HG03159 (cell line): ENCODE results near the gene DNAJC4.
A peak's percentile ranks its signal among the peaks of the same experiment; 100 is the strongest.

Experiments
- ATAC-seq: cut with Tn5 transposase; IDR thresholded peaks from one replicate; pipeline ENCODE4 v1.9.1; 2021; ENCODE audit warnings: mild to moderate bottlenecking, moderate library complexity; ENCODE audit not compliant: unreplicated experiment

Gene DNAJC4

GRCh38 chr11:64269540-64270220 is 39.3 kb downstream of the DNAJC4 start:
- ATAC-seq = peak; percentile 50

DNA sequence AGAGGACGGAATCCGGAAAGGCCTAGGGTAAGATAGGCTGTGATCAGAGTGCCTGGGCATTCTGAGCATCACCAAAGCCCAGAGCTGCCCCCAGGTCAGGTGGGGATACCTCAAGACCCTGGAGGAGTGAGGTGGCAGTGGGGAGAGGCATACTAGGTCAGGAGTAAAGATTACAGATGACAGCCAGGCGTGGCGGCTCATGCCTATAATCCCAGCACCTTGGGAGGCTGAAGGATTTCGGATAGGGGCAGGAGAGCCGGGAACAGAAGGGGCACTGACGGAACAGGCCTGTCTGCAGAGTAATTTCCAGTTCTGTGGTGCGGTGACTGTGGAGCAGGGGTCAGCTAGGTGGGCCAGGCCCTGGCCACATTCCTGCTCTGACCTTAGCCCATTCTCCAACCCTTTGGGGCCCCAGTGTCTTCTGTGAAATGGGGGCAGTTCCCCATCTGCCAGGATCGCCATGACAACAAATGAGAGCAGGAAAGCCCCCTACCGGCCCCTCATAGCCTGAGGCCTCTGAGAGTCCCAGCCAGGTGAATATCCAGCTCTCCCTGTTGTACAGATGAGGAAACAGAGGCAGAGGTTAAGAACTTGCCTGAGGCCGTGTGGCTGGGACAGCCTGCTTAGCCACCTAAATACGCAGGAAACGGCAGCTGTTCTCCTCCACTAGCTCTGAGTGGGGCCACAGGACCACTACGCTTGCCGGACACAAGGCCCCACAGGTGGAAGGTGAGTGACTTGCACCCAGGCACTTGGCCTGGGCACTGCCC is 44.9 kb downstream of the DNAJC4 start:
- ATAC-seq = no peak

DNA sequence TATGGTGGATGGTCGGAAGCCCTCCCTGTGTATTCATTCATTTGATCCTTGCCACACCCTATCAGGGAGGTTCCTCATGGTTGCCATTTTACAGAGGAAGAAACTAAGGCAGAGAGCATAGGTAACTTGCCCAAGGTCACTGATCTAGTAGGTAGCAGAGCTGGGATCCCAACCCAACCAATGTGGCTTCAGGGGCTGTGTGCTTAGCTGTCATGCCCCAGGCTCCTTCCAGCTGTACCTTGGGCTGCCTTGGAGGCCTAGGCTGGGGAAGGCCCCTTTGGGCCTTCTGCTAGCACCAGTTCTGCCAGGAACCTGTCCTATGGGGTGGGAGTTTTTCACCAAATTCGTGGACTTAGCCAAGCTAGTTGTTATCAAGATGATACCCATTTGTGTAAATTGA is 45.5 kb downstream of the DNAJC4 start:
- no peak for ATAC-seq

DNA sequence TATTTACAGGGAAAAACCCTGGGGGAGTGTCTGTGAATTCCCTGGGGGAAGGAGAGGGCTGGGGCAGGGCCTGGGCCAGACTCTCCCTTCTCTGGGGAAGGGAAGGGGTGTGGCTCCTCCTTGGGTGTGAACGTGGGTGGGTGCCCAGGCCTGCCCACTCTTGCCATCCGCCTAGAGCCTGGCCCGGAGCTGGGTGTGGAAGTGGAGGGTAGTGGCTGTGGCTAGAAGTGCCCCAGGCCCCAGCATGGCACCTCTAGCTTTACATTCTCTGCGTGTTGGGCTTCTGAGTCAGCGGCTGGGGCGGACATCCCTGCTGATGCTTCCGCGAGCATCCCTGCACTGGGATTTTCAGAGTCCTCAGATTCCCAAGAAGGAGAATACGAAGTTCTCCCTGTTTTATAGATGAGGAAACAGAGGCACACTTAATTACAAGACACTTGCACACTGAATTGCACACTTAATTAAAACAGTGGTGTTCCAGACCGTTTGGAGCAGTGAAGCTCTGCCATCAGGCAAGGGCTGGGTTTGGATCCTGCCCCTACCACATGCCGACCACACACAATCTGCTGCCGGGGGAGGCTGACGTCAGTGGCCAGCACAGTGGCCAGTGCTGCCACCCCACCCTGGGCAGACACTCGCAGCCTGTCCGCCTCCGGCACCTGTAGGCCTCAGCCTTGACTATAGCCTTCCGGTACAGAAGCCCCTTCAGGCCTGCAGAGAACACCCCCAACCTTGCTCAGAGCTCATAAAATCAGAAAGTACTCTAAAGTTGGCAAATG is 46.5 kb downstream of the DNAJC4 start:
- ATAC-seq = no peak

DNA sequence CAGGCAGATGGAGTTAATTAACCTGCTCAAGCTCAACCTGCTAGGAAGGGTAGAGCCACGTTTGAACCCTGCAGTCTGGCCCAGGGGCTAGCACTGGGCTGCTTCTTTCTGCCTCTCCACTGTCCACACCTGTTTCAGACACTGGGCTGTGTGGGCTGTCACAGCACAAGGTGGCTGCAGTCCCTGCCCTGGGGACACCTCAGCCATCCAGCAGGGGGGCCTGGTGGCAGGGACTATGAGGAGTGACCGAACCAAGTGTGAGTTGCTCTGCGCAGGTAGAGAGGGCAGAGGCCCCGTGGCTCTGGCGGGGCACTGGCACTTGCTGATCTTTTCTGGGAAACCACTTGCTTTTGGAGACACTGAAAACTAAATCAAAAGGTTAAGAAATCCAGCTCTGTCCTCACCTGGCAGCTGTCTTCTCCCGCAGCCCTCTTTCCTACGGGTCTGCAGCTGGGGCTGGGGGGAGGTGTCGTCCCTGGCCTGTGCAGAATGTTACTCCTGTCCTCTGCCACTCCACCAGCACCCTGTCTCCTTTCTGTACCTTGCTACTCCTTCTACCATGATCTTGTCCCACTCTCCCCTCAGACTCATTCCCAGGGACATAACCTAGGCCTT is 48.3 kb downstream of the DNAJC4 start:
- no peak for ATAC-seq

GRCh38 chr11:64281957-64282770 is 51.8 kb downstream of the DNAJC4 start:
- no peak for ATAC-seq

GRCh38 chr11:64283092-64283491 is 52.7 kb downstream of the DNAJC4 start:
- no peak for ATAC-seq
